ENCODE measurements around the gene POLD2. TPM values are rescaled to one million over a fixed set of nuclear protein-coding genes. Genes with fewer than 3 reads are reported as not detected.

POLD2 gene
- total RNA-seq, 3 donors from 2014 or later (not counting 1 experiment from before 2014, with no cell fraction given) = 30.1 to 38.3 (median 38.1) TPM

- Histone ChIP-seq H3K4me1 (ENCODE audit: control insufficient read depth, insufficient read depth, low read length) (peaks cover 30% of the 10 kb centered on the region), H3K4me3 (ENCODE audit: low read length) (no peak overlapping the region), H3K27ac (ENCODE audit: low read length) (no peak overlapping the region), H3K9me3 (ENCODE audit: control insufficient read depth, insufficient read depth, low read length) (no peaks in the 10 kb centered on the region), H3K27me3 (ENCODE audit: control insufficient read depth, insufficient read depth, low read length) (peaks cover 4% of the 10 kb centered on the region), H3K36me3 (ENCODE audit: control insufficient read depth, insufficient read depth, low read length) (no peaks in the 10 kb centered on the region)
- Mint-ChIP-seq H3K27me3 (ENCODE audit: low read depth in 2 of 2) (peaks cover 0 to 14% of the 10 kb centered on the region in 2 donors), H3K9me3 (no peaks in the 10 kb centered on the region), H3K4me3 (no peak overlapping the region), H3K27ac (no peak overlapping the region), H3K4me1 (peaks cover 7 to 12% of the 10 kb centered on the region in 2 donors), H3K36me3 (no peaks in the 10 kb centered on the region)
- DNase-seq (no peak), ATAC-seq (no peak)
- no peak for TF ChIP-seq CTCF (IDR thresholded peaks at IDR 0.05)
- WGBS (ENCODE audit: insufficient coverage) = 83% methylated on average over 3 of the region's 3 CpGs
- intact Hi-C loops (cut with micrococcal nuclease) = no loop called here
Measured at GRCh38 chr7:44101303-44101965, 21.9 kb downstream of the POLD2 start.

- WGBS (ENCODE audit: insufficient coverage) = 71% methylated on average over 8 of the region's 10 CpGs
- intact Hi-C loops (cut with micrococcal nuclease) = no loop called here
- peaks cover 2 to 8% of the 10 kb centered on the region in 2 donors for H3K4me1 Mint-ChIP-seq
- ATAC-seq (no peak), DNase-seq (no peak)
- no peak overlapping the region for H3K27ac Mint-ChIP-seq
- Histone ChIP-seq H3K9me3 (ENCODE audit: control insufficient read depth, insufficient read depth, low read length) (no peaks in the 10 kb centered on the region), H3K36me3 (ENCODE audit: control insufficient read depth, insufficient read depth, low read length) (no peaks in the 10 kb centered on the region), H3K27ac (ENCODE audit: low read length) (no peak overlapping the region), H3K4me1 (ENCODE audit: control insufficient read depth, insufficient read depth, low read length) (peaks cover 28% of the 10 kb centered on the region), H3K4me3 (ENCODE audit: low read length) (no peak overlapping the region), H3K27me3 (ENCODE audit: control insufficient read depth, insufficient read depth, low read length) (peaks cover 4% of the 10 kb centered on the region)
- H3K27me3 Mint-ChIP-seq (ENCODE audit: low read depth in 2 of 2) = peaks cover 0 to 13% of the 10 kb centered on the region in 2 donors
- no peak for TF ChIP-seq CTCF (IDR thresholded peaks at IDR 0.05)
- H3K4me3 Mint-ChIP-seq = no peak overlapping the region
- no peaks in the 10 kb centered on the region for H3K36me3 Mint-ChIP-seq
- H3K9me3 Mint-ChIP-seq = no peaks in the 10 kb centered on the region
Measured at GRCh38 chr7:44100458-44101302, 22.7 kb downstream of the POLD2 start.

GRCh38 chr7:44099669-44100068 lies 23.7 kb downstream of the POLD2 start:
- peaks cover 0 to 11% of the 10 kb centered on the region in 2 donors for H3K27me3 Mint-ChIP-seq (ENCODE audit: low read depth in 2 of 2)
- Histone ChIP-seq H3K9me3 (ENCODE audit: control insufficient read depth, insufficient read depth, low read length) (no peaks in the 10 kb centered on the region), H3K4me1 (ENCODE audit: control insufficient read depth, insufficient read depth, low read length) (peaks cover 18% of the 10 kb centered on the region), H3K27me3 (ENCODE audit: control insufficient read depth, insufficient read depth, low read length) (no peaks in the 10 kb centered on the region), H3K27ac (ENCODE audit: low read length) (no peak overlapping the region), H3K4me3 (ENCODE audit: low read length) (no peak overlapping the region), H3K36me3 (ENCODE audit: control insufficient read depth, insufficient read depth, low read length) (no peaks in the 10 kb centered on the region)
- H3K4me3 Mint-ChIP-seq = no peak overlapping the region
- no peaks in the 10 kb centered on the region for H3K36me3 Mint-ChIP-seq
- H3K27ac Mint-ChIP-seq = no peak overlapping the region
- H3K4me1 Mint-ChIP-seq = peaks cover 0 to 5% of the 10 kb centered on the region in 2 donors
- 66% methylated on average over 2 of the region's 4 CpGs for WGBS (ENCODE audit: insufficient coverage)
- intact Hi-C loops (cut with micrococcal nuclease) = no loop called here
- TF ChIP-seq CTCF (IDR thresholded peaks at IDR 0.05) = no peak
- ATAC-seq = no peak
- no peak for DNase-seq
- no peaks in the 10 kb centered on the region for H3K9me3 Mint-ChIP-seq

Measured in natural killer cell (primary cell).